Psoas muscle (tissue), 8 donors: ENCODE results near the gene IGFL3. TPM values are rescaled to one million over a fixed set of nuclear protein-coding genes. Genes with fewer than 3 reads are reported as not detected.

ENCODE experiments used
- ATAC-seq, 4 donors: fragments of 200-7000 bp; cut with Tn5 transposase; one replicate each; pipeline ENCODE4 v1.9.1; 2020; ENCODE audit warnings: moderate library complexity in 3 of 4, mild to moderate bottlenecking in 2 of 4
- DNase-seq, 2 donors: peaks; one replicate each; pipeline ENCODE4 v3.0.0-alpha.2; 2020
- H3K27ac ChIP-seq: fragments of 200-600 bp; one replicate; pipeline ENCODE4 v1.8.0; 2022
- H3K27me3 ChIP-seq, 3 donors: fragments of 200-600 bp in 1 of 3; one replicate each; pipeline versions ENCODE4 v1.6.1 to v1.8.0; 2013 to 2022; ENCODE audit warnings: low read length in 2 of 3, mild to moderate bottlenecking in 2 of 3, moderate library complexity in 1 of 3; ENCODE audit not compliant: insufficient read depth in 3 of 3
- H3K36me3 ChIP-seq, 2 donors: fragments of 200-600 bp in 1 of 2; one replicate each; pipeline versions ENCODE4 v1.6.1 to v1.8.0; 2013 to 2022; ENCODE audit warnings: low read depth in 1 of 2, mild to moderate bottlenecking in 1 of 2, moderate library complexity in 1 of 2; ENCODE audit not compliant: insufficient read depth in 1 of 2
- H3K4me1 ChIP-seq: fragments of 200-600 bp; one replicate; pipeline ENCODE4 v1.8.0; 2022
- H3K4me3 ChIP-seq: fragments of 200-600 bp; one replicate; pipeline ENCODE4 v1.8.0; 2022; ENCODE audit warnings: mild to moderate bottlenecking
- H3K9me3 ChIP-seq: fragments of 200-600 bp; one replicate; pipeline ENCODE4 v1.8.0; 2022
- CTCF ChIP-seq: fragments of 200-600 bp; IDR thresholded peaks from one replicate; pipeline ENCODE4 v1.8.0; 2022; ENCODE audit warnings: antibody characterized with exemption
- WGBS, 3 donors: extraction: QIAGEN DNeasy Blood & Tissue Kit; methylation state at CpG; one replicate each; pipeline versions ENCODE4 v1.1.6 to v1.1.7; 2013; 5-methylcytosine and 5-hydroxymethylcytosine counted together
- intact Hi-C, 2 donors: fragments of 100-400 bp; cut with DNase I; formaldehyde crosslinking; loops; one replicate each; pipeline versions ENCODE4 v1.11.0 to v1.14.2; 2022
- polyA plus RNA-seq, 3 donors: library from polyadenylated mRNA; stranded (reverse); fragments of 200-250 nt; gene quantifications; one replicate each; pipeline ENCODE4 v1.2.3, GENCODE V29; 2013
- total RNA-seq, 4 donors: library from RNA; stranded (reverse); fragmentation: NEBNext Ultra II Directional in 2 of 4; extraction: Animal tissue kit (Norgen Biotek cat#: 25700) in 2 of 4; gene quantifications; one replicate each; pipeline versions ENCODE4 v1.2.1 to v1.2.4, GENCODE V29; 2021 to 2023
- donor health status: healthy with polysubstance abuse.
- donor health status: DM: no; HTN: no; CAD: no; lungs with moderate emphysema.
- donor health status: Bipolar disorder and iron deficiency.
- donor health status: healthy.
- donor health status: DM: yes; HTN: yes; CAD: no.
- donor health status: DM: no; HTN: no; CAD: no.
- donor health status: DM: no; HTN: no; CAD: no.
- donor health status: DM: yes; HTN: yes; CAD: no.

The IGFL3 gene
- total and polyA plus RNA-seq, 7 donors = not detected

- Histone ChIP-seq H3K4me1 (no peaks in the 10 kb centered on the region), H3K27me3 (peaks cover 3 to 16% (median 6%) of the 10 kb centered on the region in 3 donors), H3K36me3 (no peaks in the 10 kb centered on the region), H3K4me3 (no peak overlapping the region), H3K27ac (no peak overlapping the region), H3K9me3 (peaks cover 22% of the 10 kb centered on the region)
- ATAC-seq (no peak), DNase-seq (no peak)
- intact Hi-C loops = no loop called here
- no peak for TF ChIP-seq CTCF
- WGBS, 3 donors = 85 to 100% (median 93%) methylated on average over 1 of the region's 1 CpG
Observed at GRCh38 chr19:46089432-46089831, 35.1 kb downstream of the IGFL3 start.

- peaks cover 22% of the 10 kb centered on the region for H3K9me3 ChIP-seq
- ATAC-seq (no peak), DNase-seq (no peak)
- 79 to 86% (median 82%) methylated on average over 2 of the region's 2 CpGs for WGBS, 3 donors
- no peaks in the 10 kb centered on the region for H3K4me1 ChIP-seq
- H3K27me3 ChIP-seq = peaks cover 3 to 16% (median 6%) of the 10 kb centered on the region in 3 donors
- no peak for TF ChIP-seq CTCF
- no peak overlapping the region for H3K4me3 ChIP-seq
- intact Hi-C loops = no loop called here
- H3K27ac ChIP-seq = no peak overlapping the region
- H3K36me3 ChIP-seq = no peaks in the 10 kb centered on the region
Observed at GRCh38 chr19:46088101-46088500, 36.4 kb downstream of the IGFL3 start.

- DNase-seq (no peak), ATAC-seq (no peak)
- Histone ChIP-seq H3K4me3 (no peak overlapping the region), H3K9me3 (peaks cover 22% of the 10 kb centered on the region), H3K36me3 (no peaks in the 10 kb centered on the region), H3K4me1 (no peaks in the 10 kb centered on the region), H3K27me3 (peaks cover 3 to 26% (median 6%) of the 10 kb centered on the region in 3 donors), H3K27ac (no peak overlapping the region)
- WGBS, 3 donors = 23 to 27% (median 26%) methylated on average over 1 of the region's 1 CpG
- no peak for TF ChIP-seq CTCF
- intact Hi-C loops = no loop called here
Observed at GRCh38 chr19:46085888-46086287, 38.6 kb downstream of the IGFL3 start.

GRCh38 chr19:46082728-46083050, 41.8 kb downstream of the IGFL3 start:
- Histone ChIP-seq H3K4me3 (no peak overlapping the region), H3K27me3 (peaks cover 7 to 45% (median 9%) of the 10 kb centered on the region in 3 donors), H3K27ac (no peak overlapping the region), H3K4me1 (no peaks in the 10 kb centered on the region), H3K36me3 (no peaks in the 10 kb centered on the region), H3K9me3 (peaks cover 26% of the 10 kb centered on the region)
- no peak for TF ChIP-seq CTCF
- DNase-seq (no peak), ATAC-seq (no peak)
- intact Hi-C loops = loop anchor here (1.0 to 5.0 kb wide), 4 partner anchors 105 to 185 kb away; no protein-coding TSS in a partner anchor
- WGBS, 3 donors = 52 to 54% (median 53%) methylated on average over 2 of the region's 2 CpGs
